DND-41 (cell line): ENCODE results near the gene ZCCHC9.
"Not testable (repeated sequence)": the region's sequence is repeated elsewhere in the genome, so short reads cannot be mapped to it uniquely, and the experiment has no call there.

Source experiments
- EZH2 ChIP-seq: IDR thresholded peaks from 3 replicates; pipeline ENCODE4 v1.6.1; 2012; ENCODE audit warnings: borderline replicate concordance, low read depth, mild to moderate bottlenecking, moderate library complexity, low read length, inconsistent platforms; ENCODE audit not compliant: severe bottlenecking
- TF ChIP-seq, protein P1 (sequence below): IDR thresholded peaks from 2 replicates; pipeline ENCODE4 v1.5.1; 2012; ENCODE audit warnings: borderline replicate concordance, low read length, moderate library complexity, mild to moderate bottlenecking; ENCODE audit not compliant: poor library complexity, severe bottlenecking; ENCODE audit errors: extremely low read depth

DNA sequence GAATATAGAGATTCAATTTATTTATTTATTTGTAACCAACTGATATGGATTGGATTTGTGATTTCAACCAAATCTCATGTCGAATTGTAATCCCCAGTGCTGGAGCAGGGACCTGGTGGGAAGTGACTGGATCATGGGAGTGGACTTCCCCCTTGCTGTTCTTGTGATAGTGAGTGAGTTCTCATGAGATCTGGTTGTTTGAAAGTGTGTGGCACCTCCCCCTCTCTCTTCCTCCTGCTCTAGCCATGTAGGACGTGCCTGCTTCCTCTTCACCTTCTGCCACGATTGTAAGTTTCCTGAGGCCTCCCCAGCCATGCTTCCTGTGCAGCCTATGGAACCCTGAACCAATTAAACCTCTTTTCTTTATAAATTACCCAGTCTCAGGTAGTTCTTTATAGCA is 36.8 kb downstream of the ZCCHC9 start:
- TF ChIP-seq, protein P1, sequence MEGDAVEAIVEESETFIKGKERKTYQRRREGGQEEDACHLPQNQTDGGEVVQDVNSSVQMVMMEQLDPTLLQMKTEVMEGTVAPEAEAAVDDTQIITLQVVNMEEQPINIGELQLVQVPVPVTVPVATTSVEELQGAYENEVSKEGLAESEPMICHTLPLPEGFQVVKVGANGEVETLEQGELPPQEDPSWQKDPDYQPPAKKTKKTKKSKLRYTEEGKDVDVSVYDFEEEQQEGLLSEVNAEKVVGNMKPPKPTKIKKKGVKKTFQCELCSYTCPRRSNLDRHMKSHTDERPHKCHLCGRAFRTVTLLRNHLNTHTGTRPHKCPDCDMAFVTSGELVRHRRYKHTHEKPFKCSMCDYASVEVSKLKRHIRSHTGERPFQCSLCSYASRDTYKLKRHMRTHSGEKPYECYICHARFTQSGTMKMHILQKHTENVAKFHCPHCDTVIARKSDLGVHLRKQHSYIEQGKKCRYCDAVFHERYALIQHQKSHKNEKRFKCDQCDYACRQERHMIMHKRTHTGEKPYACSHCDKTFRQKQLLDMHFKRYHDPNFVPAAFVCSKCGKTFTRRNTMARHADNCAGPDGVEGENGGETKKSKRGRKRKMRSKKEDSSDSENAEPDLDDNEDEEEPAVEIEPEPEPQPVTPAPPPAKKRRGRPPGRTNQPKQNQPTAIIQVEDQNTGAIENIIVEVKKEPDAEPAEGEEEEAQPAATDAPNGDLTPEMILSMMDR = not testable (repeated sequence)
- TF ChIP-seq EZH2 = not testable (repeated sequence)
